ENCODE data around the gene LCAT.
"Not testable (repeated sequence)": the region's sequence is repeated elsewhere in the genome, so short reads cannot be mapped to it uniquely, and the experiment has no call there.

Gene LCAT

GRCh38 chr16:67931712-67932461 lies 12.0 kb downstream of the LCAT start, which contains the start of gene CTRL:
TSS of gene CTRL (minus strand) at chr16:67931862. CDS start at chr16:67931852, 10 bp downstream.
- DNase-seq = no peak

DNA sequence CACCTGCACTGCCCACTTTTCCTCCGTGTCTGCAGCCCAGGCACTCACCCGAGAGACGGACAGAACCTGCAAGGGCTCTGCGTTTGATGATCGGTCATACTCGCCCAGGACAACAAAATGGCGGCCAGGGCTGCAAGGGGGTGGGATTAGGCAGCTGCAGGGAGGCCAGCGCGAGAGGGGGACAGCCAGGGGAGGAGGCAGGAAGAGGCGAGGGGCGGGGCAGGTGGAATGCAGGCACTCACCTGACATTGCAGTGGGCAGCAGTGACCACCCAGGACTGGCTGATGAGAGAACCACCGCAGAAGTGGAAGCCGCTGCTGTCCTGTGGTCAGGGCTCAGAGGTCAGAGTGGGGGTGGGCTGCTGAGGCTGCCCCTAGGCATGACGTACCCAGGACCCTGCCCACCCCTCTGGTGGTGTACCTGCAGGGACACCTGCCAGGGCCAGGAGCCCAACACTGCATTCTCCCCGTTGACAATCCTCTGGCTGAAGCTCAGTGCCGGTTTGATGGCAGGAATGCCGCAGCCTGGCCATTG lies 13.2 kb downstream of the LCAT start:
- DNase-seq = no peak

DNA sequence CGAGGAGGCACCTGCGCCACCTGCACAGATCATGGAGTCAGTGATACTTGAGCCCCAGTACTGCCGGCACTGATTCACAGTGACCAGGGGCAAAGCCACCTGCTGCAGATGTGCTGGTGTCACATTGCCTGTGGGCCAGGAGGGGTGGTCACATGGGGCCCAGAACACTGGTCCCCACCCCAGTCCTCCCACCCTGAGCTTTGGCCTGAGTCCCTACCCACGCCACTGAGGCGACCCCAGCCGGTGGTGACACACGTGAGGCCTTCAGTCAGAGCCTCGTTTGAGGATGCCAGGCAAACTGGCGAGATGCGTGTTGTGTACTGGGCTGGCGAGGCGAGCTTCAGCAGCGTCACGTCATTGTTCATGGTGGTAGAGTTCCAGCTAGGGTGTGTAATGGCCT lies 13.7 kb downstream of the LCAT start:
- no peak for DNase-seq

DNA sequence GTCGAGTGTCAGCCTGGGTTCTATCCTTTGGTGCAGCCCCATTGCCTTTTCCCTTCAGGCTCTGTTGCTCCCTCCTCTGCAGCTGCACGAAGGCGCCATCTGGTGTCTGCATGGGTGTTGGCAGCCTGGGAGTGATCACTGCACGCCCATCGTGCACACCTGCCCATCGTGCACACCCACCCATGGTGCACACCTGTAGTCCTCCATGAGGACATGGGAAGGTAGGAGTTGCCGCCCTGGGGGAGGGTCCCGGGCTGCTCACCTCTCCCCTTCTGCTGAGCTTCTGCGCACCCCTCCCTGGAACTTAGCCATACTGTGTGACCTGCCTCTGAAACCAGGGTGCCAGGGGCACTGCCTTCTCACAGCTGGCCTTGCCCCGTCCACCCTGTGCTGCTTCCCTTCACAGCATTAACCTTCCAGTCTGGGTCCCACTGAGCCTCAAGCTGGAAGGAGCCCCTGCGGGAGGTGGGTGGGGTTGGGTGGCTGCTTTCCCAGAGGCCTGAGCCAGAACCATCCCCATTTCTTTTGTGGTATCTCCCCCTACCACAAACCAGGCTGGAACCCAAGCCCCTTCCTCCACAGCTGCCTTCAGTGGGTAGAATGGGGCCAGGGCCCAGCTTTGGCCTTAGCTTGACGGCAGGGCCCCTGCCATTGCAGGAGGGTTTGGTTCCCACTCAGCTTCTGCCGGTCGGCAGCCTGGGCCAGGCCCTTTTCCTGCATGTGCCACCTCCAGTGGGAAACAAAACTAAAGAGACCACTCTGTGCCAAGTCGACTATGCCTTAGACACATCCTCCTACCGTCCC lies 15.2 kb downstream of the LCAT start:
- DNase-seq = no peak

GRCh38 chr16:67928147-67928546 lies 15.8 kb downstream of the LCAT start:
- DNase-seq = no peak

DNA sequence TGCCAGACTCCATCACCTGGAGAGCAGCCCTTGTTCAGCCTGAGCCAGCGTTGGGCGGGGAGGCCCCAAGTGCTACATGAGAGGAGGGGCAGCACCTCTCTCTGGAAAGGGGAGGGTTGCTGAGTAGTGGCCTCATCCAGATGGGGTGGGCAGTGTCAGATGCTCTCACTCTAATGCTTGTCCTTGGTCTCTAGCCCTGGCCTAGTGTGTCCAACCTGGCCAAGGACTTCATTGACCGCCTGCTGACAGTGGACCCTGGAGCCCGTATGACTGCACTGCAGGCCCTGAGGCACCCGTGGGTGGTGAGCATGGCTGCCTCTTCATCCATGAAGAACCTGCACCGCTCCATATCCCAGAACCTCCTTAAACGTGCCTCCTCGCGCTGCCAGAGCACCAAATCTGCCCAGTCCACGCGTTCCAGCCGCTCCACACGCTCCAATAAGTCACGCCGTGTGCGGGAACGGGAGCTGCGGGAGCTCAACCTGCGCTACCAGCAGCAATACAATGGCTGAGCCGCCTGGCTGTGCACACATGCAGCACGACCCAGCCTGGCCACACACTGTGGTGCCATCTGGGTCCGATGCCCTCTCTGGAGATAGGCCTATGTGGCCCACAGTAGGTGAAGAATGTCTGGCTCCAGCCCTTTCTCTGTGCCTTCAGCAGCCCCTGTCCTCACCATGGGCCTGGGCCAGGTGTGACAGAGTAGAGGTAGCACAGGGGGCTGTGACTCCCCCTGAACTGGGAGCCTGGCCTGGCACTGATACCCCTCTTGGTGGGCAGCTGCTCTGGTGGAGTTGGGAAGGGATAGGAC lies 16.6 kb downstream of the LCAT start:
- no peak for DNase-seq

- no peak for DNase-seq
These were observed 17.7 kb downstream of the LCAT start for GRCh38 chr16:67926181-67926750.

DNA sequence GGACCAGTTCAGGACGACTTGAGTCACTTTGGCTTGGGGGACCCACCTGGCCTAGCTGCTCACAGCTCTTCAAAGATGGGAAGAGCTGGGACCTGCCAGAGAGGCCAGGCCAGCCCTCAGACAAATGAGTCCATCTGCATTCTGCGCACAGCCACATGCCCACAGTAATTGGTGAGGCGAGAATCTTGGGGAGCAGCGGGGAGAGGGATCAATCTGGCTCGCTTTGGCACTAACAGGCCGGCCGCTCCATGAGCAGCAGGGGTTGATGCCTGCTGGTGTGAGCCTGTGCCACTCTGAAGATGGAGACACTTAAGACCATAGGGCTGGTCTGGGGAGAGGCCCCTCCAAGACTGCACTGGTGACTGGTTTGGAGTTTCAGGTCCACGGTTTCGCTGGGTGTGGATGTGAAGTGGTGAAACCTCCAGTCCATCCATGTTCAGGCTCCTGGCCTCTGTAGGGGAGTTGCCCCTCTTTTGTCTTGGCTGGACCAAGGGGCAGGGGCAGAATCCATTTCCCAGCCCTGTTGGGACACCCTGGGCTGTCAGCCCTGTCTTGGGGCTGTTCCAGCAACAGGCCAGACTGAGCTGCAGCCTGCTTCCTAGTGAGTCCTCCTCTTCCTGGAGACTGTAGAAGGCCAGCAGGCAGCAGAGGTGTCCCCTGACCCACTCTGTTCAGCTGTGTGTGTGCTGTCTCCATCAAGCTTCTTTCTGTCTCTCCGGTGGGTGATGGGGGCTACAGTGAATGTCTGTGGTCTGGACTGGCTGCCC lies 19.6 kb downstream of the LCAT start:
- DNase-seq = no peak

DNA sequence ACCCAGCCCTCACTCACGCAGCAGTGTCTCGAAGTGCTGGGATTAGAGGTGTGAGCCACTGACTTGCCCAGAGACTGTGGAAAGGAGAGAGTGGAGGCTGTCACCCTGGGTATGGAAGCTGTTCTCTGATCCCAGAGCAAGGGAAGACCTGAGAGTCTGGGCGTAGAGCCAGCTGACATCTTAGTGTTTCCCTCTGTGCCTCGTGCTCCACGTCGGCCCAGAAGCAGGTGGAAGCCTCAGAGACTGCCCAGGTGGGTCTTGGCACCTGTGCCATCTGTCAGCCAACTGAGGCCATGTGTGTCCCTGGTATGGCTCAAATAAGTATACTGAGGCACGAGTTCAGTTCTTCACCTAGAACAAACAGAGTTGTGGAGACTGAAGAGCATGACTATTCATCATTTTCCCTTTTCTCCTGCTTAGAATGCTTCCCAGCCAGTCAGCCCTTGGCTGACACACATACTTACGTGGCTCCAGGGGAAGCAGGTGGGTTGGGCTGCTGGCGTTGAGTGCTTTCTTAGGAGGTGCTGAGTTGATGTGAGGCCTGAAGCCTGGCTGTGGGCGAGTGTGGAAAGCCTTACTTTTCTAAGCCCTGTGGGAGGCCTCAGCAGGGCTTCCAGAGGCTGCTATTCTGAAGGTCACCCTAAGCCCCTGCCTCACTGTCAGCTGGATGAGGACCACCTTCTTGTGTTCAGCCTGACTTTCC lies 20.4 kb downstream of the LCAT start:
- no peak for DNase-seq

DNA sequence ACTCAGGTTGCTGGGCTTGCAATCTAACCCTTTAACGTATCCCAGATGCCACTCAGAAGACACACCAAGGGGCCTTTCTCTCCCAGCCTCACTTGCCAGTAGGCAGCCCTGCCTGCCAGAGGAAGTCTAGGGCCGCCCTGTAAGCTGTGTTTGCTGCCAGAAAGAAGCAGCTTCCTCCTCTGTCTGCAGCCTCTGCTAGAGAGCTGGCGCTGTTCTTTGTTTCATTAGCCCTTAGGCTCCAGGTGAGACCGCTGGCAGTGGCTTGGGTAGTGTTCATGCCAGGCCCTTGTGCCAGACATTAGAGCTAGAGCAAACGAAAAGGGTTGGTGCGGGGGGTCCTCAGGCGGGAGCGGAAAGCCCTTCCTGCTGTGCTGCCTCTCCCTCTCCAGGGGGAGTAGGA lies 21.2 kb downstream of the LCAT start:
- DNase-seq = no peak

- DNase-seq = no peak
These were observed 21.7 kb downstream of the LCAT start for GRCh38 chr16:67922221-67922620.

- DNase-seq = no peak
These were observed 24.2 kb downstream of the LCAT start for GRCh38 chr16:67919622-67920221.

- no peak for DNase-seq
These were observed 26.1 kb downstream of the LCAT start for GRCh38 chr16:67917852-67918236.

GRCh38 chr16:67917140-67917851 lies 26.6 kb downstream of the LCAT start:
- no peak for DNase-seq

DNA sequence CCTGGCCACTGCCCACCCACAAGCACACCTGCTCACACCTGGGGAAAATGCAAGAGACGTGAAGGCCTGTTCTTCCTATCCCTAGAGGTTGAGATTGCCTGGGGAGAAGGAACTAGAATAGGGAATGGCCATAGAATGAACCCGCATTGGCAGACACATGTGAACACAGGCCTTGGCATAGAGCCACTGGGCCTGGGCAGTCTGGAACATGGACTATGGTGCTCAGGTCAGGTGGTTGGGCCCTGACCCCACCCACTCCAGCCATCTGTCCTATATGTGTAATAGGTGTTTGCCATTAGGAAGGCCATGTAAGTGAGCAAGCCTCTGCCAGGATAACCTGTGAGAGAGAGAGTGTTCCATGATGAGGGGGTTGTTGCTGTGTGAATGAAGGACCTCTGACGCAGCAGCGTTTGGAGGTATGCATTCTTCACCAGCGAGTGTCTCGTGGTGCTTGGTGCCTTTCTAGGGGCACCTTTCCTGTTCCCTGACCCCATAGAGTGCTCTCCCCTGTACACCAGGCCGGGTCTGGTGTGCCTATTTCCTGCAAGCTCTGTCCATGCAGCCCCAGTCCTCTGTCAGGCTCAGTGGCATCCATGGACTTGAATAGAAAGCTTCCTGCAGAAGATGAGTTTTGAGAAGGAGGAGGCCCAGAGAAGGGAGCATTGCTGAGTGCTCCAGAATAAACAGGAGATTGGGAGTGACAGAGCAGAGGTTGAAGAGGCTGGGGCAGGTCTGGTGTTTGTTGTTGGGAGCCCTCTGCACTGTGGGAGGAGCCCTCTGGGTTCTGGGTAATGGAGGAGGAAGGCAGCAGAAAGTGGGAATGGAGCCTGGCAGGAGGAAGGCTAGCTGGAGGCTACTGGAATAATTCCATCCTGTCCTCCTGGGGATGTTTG lies 27.8 kb downstream of the LCAT start:
- no peak for DNase-seq

DNA sequence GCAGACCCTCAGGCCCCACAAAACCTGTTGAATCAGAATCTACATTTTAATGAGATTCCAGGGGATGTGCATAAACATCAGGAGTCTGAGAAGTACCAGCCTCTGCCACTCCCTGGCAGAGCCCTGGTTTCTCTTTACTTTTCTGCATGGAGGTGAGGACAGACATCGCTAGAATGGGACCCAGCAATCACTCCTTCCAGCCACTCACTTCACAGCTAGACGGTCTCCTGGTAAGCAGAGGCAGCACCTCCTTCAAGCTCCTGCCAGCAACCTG lies 28.5 kb downstream of the LCAT start:
- DNase-seq = not testable (repeated sequence)

DNA sequence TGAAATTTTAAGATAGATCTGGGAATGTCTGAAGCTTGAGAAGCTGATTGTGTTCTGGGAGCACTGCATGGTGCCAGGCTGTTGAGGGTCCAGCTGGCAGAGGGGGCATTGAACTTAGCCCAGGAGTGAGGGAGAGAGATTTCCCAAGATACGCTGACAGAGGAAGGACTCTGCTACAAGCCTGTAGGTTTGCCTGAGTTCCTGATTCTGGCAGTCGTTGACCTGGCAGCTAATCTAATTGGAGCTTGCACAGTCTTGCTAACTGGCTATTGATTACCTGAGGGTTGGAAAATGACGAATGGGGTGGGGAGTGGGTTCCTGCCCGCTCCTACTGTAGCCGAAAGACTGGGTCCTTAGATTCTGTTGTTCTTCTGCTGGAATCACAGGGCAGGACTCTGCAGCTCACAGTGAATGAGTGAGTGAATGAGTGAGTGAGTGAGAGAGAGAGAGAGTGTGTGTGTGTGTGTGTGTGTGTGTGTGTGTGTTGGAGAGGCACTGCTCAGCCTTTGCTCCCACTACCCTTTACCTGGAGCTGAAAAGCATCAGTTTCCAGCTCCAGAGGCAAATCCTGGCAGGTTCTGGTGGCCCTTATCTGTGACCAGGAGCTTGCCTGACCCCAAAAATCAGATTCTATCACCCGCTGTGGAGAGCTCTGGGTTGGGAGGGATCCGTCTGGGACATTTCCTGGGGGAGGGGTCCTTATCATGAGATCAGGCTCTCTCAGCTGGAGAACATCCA lies 29.0 kb downstream of the LCAT start:
- no peak for DNase-seq

DNA sequence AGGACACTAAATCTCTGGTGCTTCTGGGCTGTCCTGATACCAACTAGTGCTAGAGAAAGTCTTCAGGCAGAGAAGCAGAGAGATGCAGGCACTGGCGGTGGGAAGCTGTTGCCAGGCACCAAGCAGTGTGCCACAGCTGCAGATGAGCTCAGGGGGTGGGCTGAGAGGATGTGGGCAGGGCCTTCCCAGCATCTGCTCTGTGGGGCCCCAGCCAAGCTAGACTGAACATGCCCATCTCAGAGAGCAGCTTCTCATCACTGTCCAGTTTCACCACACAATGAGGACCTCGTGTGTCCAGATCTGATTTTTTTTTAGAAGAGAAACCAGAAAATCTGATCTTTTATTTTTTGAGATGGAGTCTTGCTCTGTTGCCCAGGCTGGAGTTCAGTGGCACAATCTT lies 33.8 kb downstream of the LCAT start:
- no peak for DNase-seq

Data from NCI-H1048 (cell line).